Measurements from ENCODE around the gene DISC1.

DNA sequence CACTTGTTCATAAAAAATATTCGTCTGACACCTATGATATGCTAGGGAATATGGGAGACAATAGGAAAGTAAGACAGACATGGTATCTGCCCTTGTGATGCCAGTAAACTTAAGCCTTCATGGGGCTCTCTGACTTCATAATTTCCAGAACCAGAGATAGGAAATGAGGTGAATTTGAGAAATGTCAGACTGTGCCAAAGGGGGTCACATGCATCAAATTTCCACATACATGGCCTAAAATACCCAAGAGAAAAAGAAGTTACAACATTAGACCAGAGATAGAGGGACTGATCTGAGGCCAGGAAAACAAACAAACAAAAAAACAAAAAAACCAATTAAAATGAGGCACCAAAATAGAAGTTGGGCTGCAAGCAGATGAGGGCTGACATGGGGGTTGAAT lies 75.7 kb downstream of the DISC1 start:
- TF ChIP-seq, protein P1, sequence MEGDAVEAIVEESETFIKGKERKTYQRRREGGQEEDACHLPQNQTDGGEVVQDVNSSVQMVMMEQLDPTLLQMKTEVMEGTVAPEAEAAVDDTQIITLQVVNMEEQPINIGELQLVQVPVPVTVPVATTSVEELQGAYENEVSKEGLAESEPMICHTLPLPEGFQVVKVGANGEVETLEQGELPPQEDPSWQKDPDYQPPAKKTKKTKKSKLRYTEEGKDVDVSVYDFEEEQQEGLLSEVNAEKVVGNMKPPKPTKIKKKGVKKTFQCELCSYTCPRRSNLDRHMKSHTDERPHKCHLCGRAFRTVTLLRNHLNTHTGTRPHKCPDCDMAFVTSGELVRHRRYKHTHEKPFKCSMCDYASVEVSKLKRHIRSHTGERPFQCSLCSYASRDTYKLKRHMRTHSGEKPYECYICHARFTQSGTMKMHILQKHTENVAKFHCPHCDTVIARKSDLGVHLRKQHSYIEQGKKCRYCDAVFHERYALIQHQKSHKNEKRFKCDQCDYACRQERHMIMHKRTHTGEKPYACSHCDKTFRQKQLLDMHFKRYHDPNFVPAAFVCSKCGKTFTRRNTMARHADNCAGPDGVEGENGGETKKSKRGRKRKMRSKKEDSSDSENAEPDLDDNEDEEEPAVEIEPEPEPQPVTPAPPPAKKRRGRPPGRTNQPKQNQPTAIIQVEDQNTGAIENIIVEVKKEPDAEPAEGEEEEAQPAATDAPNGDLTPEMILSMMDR (IDR thresholded peaks at IDR 0.05; ENCODE audit: poor library complexity, severe bottlenecking) = no peak
- no peak for TF ChIP-seq POLR2AphosphoS5 (IDR thresholded peaks at IDR 0.05)
- no peak for TF ChIP-seq SMC3 (conservative IDR thresholded peaks at IDR 0.05; ENCODE audit: poor library complexity)
- TF ChIP-seq TAF1 (IDR thresholded peaks at IDR 0.05; ENCODE audit: low read depth) = no peak
- TF ChIP-seq RAD21 (conservative IDR thresholded peaks at IDR 0.05) = no peak
- no peak for TF ChIP-seq EP300 (conservative IDR thresholded peaks at IDR 0.05; ENCODE audit: poor library complexity, severe bottlenecking)
- no peak for TF ChIP-seq EZH2 (IDR thresholded peaks at IDR 0.05; ENCODE audit: borderline replicate concordance, insufficient read depth, low read length, poor library complexity, severe bottlenecking)

All from neural cell (in vitro differentiated cells).